GM18858 (cell line): ENCODE measurements around the gene SCYL1.

Experiments
- ATAC-seq: cut with Tn5 transposase; IDR thresholded peaks from one replicate; pipeline ENCODE4 v1.9.1; 2021; ENCODE audit not compliant: unreplicated experiment

Gene SCYL1

GRCh38 chr11:65551572-65552387, 26.9 kb downstream of the SCYL1 start:
- no peak for ATAC-seq

DNA sequence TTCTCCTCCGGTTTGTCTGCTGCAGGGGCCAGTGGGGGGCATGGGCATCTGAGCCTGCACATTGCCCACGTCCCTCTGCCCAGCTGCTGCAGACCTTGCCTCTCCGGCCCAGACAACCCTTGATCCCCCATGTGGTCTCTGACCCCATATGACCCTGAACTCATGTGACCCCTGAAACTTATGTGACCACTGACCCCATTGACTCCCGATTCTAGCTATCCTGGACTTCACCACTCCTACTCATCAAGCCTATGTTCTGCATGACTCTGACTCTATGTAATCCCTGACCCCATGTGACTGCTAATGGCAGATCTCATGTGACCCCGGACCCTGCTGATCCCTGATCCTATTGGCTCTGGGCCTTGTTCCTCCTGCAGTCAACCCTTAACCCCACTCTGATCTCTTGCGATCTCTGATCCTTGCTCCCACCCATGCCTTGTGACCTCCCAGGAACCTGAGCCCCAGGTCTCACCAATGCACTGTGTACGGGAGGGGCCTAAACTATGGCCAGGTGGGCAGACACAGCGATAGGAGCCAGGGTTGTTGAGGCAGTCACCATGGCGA, 27.6 kb downstream of the SCYL1 start:
- no peak for ATAC-seq

DNA sequence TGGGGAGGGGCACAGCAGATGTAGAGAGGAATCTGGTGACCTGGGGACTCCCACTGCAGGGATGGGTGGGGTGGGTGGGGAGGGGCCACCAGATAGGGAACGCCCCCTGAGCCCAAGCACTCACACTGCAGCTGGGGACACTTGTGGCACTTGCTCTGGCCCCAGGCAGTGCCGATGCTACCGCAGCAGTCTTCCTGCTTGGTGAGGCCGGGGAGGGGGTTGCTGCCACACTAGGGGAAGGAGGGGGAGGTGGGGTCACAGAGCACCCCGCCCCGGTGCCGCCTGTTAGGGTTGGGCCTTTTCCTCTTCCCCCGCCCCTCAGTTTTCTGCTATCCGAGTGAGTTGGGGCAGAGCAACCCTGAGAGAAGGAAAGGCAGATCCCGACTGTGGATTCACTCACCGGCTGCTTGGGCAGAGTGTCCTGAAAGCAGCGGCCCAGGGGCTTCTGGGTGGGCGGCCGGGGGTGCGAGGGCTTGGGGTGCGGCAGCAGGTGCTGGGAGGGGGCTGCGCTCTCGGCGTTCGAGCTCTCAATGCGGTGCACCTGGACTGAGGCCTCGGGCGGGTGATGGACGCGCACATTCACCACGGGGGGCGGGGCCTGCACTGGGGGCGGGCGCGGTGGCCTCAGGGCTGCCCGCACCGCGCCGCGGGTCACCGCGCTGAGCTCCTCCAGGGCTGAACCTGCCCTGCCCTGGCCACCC, 28.6 kb downstream of the SCYL1 start:
- ATAC-seq: no peak

- no peak for ATAC-seq
Observed at GRCh38 chr11:65554057-65554818, 29.4 kb downstream of the SCYL1 start.

DNA sequence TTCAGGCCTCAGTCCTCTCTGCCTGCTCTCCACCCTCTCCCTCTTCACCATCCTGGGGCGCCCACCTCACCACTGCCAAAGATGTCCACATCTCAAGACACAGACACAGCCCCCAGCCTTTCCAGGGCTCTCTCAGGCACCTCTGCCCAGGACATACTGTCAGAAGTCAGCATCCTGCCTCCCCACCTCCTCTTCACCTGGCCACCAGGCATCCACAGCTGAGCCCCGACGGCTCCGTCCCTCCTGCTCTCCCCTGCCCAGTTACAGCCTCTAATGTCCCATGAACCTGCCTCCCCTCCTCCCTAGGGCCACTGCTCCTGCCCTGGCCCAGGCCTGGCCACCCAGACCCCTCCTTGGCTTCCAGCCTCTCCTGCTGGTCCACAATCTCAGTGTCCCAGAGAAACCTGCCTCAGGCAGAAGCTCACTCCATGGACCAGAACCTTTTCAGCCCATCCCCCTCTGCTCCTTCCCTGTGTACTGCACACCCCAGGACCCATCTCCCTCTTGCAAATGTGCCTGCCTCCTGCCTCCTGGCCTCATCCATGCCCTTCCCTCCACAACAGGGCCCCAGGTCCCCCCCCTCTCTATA, 30.1 kb downstream of the SCYL1 start:
- ATAC-seq: no peak

GRCh38 chr11:65555693-65556231, 30.9 kb downstream of the SCYL1 start:
- ATAC-seq: no peak

DNA sequence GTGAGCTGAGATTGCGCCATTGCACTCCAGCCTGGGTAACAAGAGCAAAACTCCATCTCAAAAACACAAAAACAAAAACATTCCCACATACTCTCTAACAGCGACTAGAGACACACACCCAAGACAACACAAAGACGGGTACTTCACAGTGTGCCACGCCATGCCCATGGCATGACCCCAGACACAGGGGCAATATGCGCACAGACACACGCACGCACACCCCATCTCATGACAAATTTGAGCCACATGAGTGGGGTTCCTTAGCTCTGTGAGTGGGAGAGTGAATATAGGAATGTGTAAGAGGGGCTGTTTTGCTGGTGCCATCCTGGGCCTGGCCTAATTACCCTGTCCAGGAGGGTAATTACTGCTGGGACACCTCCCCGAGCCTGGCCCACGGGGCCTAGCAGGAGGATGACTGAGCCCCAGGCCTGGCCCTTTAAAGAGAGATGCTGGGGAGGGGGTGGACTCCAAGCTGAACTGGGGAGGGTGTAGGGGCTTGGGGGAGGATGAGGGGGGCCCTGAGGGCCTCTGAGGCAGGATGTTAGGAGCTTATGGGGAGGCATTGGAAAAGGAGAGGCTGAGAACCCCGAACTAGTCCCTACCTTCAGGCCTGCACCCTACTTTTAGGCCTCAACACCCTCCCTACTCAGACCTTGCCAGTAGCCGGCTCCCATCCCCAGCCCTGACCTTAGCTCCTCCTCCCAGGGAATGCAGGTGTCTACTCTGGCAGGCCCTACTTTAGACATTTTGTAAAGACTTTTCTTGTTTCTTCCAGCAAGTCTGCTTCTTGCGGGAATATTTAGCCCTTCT, 31.8 kb downstream of the SCYL1 start:
- ATAC-seq: no peak

GRCh38 chr11:65557280-65558001, 32.6 kb downstream of the SCYL1 start:
- no peak for ATAC-seq

DNA sequence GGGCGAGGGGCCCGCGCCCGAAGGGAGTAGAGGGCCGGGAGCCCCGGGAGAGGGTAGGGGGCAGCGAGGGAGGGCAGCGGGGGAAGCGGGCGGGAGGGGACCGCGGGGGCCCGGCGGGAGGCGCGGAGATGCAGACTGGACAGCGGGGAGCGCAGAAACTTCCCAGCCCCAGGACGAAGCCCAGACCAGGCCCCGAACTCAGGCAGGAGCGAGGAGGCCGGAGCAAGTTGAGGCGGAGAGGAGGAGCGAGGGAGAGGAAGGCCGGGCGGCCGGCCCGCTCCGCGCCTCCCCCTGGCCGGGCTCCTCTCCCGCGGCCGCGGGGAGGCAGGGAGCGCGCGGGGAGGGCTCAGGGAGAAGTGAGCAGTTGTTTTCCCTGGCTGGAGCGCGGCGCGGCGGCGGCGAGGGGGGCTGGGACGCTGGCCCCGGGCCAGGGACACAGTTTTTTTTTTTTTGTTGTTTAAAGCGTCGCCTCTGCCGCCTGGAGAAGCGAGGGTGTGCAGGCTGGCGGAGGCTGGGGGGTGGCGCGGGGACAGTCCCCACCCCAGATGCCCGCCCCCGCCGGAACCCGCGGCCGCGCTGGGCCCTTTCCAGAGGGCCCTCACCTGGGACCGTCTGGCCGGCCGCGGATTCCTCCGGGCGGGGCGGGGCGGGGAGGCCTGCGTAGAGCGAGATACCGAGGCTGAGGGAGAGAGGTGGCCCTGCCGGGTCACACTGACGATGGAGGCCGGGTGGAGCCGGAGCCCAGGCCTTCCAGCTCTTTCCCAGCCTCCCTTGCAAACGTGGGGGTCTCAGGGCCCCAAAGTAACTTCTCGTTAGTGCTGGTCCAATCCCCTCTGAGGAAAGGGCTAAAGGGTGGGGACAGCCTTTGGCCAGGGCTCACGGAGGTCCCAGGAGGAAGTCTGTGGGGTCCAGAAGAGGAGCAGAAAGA, 33.4 kb downstream of the SCYL1 start, which contains the start of gene LTBP3:
TSS of gene LTBP3 (minus strand) at position 358 of the 928 bp plus-strand sequence. CDS start 400 bp downstream, outside the sequence.
- ATAC-seq: no peak

DNA sequence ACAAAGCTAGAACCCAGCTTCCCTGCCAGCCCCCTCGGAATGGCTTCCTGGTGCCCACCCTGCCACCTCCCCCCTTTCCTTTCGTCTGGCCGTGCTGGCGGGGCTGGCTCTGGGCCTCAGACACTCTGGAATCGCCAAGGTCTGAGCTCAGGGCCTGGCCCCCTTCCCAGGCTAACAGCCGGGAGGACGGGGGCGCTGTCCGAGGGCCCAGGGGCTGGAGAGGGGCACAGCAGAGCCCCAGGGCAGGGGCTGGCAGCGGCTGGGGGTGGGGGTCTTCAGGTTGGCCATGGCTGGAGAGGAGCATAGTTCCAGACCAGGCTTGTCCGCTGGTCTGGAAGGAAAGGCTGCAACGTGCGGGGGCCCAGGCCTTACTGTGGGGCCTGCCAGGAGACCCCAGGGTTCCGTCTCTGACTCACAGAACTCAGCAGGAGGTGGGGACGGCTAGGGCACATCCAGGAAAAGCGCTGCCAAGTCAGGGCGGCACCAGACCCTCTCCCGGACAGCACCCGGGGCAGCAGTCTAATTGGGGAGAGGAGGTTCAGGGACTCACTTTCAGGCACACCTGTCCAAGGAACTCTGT, 34.1 kb downstream of the SCYL1 start:
- ATAC-seq: no peak

DNA sequence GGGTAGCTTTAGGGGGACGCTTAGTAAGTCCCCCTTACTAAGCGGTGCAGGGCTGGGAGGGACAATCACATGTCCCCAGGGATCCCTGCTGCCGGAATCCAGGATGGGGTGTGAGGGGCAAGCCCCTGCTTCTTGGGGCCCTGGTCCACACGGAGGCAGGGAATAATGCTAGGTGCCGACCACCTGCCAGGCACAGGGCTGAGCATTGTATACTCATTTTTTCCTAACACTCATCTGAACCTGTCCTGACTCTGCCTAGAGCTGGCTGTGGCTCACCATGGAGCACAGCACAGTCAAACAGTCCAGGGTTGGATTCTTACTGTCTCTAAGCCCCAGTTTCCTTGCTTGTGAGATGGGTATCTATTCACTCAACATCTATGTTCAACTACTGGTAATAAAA, 34.7 kb downstream of the SCYL1 start:
- ATAC-seq: no peak

- no peak for ATAC-seq
Observed at GRCh38 chr11:65559951-65560537, 35.2 kb downstream of the SCYL1 start.

- no peak for ATAC-seq
Observed at GRCh38 chr11:65560555-65561418, 35.9 kb downstream of the SCYL1 start.

GRCh38 chr11:65562020-65562419, 37.1 kb downstream of the SCYL1 start:
- no peak for ATAC-seq

GRCh38 chr11:65562788-65563187, 37.9 kb downstream of the SCYL1 start:
- no peak for ATAC-seq

- no peak for ATAC-seq
Observed at GRCh38 chr11:65563601-65564000, 38.7 kb downstream of the SCYL1 start.
